Heart left ventricle (tissue), 16 donors: ENCODE measurements around the gene CCDC170. TPM values are rescaled to one million over a fixed set of nuclear protein-coding genes. Genes with fewer than 3 reads are reported as not detected.

Experiments used
- ATAC-seq, 4 donors: fragments of 200-7000 bp; cut with Tn5 transposase; one replicate each; pipeline ENCODE4 v1.9.1; 2020 to 2022; ENCODE audit warnings: moderate library complexity in 4 of 4, mild to moderate bottlenecking in 3 of 4, moderate number of reproducible peaks in 1 of 4
- DNase-seq, 5 donors: peaks; one replicate each; pipeline ENCODE4 v3.0.0-alpha.2; 2020
- H3K27ac ChIP-seq, 12 donors: fragments of 200-600 bp; sonication (generic) in 4 of 12; one replicate each; pipeline versions ENCODE4 v1.5.0 to v1.8.0; 2016 to 2022; ENCODE audit warnings: mild to moderate bottlenecking in 2 of 12
- H3K27me3 ChIP-seq, 9 donors: fragments of 200-600 bp; sonication (generic) in 2 of 9; one replicate each; pipeline versions ENCODE4 v1.5.1 to v1.8.0; 2016 to 2022; ENCODE audit warnings: mild to moderate bottlenecking in 3 of 9
- H3K36me3 ChIP-seq, 9 donors: fragments of 200-600 bp; sonication (generic) in 2 of 9; one replicate each; pipeline versions ENCODE4 v1.5.0 to v1.8.0; 2018 to 2022; ENCODE audit warnings: mild to moderate bottlenecking in 2 of 9
- H3K4me1 ChIP-seq, 12 donors: fragments of 200-600 bp; sonication (generic) in 4 of 12; one replicate each; pipeline versions ENCODE4 v1.5.0 to v1.8.0; 2016 to 2022; ENCODE audit warnings: mild to moderate bottlenecking in 3 of 12
- H3K4me3 ChIP-seq, 12 donors: fragments of 200-600 bp; sonication (generic) in 4 of 12; one replicate each; pipeline versions ENCODE4 v1.5.0 to v1.8.0; 2017 to 2022; ENCODE audit warnings: mild to moderate bottlenecking in 9 of 12, moderate library complexity in 4 of 12
- H3K9me3 ChIP-seq, 12 donors: fragments of 200-600 bp; sonication (generic) in 4 of 12; one replicate each; pipeline versions ENCODE4 v1.5.0 to v1.8.0; 2016 to 2022; ENCODE audit warnings: mild to moderate bottlenecking in 1 of 12
- CTCF ChIP-seq, 12 donors: fragments of 200-600 bp; sonication (generic) in 4 of 12; IDR thresholded peaks; one replicate each; pipeline versions ENCODE4 v1.5.0 to v1.8.0; 2018 to 2022; ENCODE audit warnings: antibody characterized with exemption in 12 of 12, mild to moderate bottlenecking in 5 of 12
- POLR2A ChIP-seq, 2 donors: fragments of 450-650 bp; IDR thresholded peaks; one replicate each; pipeline ENCODE4 v1.6.1; 2017; ENCODE audit warnings: antibody characterized with exemption in 2 of 2, mild to moderate bottlenecking in 2 of 2, moderate library complexity in 2 of 2
- WGBS, 4 donors: extraction: QIAGEN DNeasy Blood & Tissue Kit in 2 of 4; methylation state at CpG; one replicate each; pipeline versions ENCODE4 v1.1.5 to v1.1.7; 2013 to 2018; 5-methylcytosine and 5-hydroxymethylcytosine counted together
- intact Hi-C, 10 donors: fragments of 100-400 bp; cut with DNase I; formaldehyde crosslinking; loops; one replicate each; pipeline versions ENCODE4 v1.11.1 to v1.14.2; 2022
- polyA plus RNA-seq, 2 donors: library from polyadenylated mRNA; stranded (reverse); fragments of 200-250 nt; gene quantifications; one replicate each; pipeline ENCODE4 v1.2.3, GENCODE V29; 2013
- total RNA-seq, 9 donors: library from RNA; depleted of rRNA in 2 of 9; stranded (reverse); fragments of >200 nt in 2 of 9; fragmentation: NEBNext Ultra II Directional in 3 of 9; extraction: Animal tissue kit (Norgen Biotek cat#: 25700) in 3 of 9; gene quantifications; one replicate each; pipeline versions ENCODE4 v1.1.0 to v1.2.4, GENCODE V29; 2016 to 2023
- donor health status: ischemic (EF 13 %, LVEDD 7.1; RV severe dilation, severe dysfunction).
- donor health status: healthy with polysubstance abuse.
- donor health status: DM: no; HTN: yes; CAD: no.
- donor health status: DM: no; HTN: no; CAD: no.
- donor health status: ischemic (EF 25% LVEDD 6.9; RV normal size, moderate dysfunction).
- donor health status: ischemic (EF 25% LVEDD 5.7; RV mildly dilated, moderate dysfunction).
- donor health status: healthy.
- donor health status: DM: yes; HTN: yes; CAD: no.
- donor health status: ischemic (EF 35%, LVEDD 5.7; RV mildly dilated, moderate dysfunction).
- donor health status: nonischemic (EF 11% LVEDD 7.7; RV severe dilation, severe dysfunction).
- donor health status: DM: yes; HTN: yes; CAD: no.
- donor health status: PGD.
- donor health status: ischemic (EF 29% LVEDD 5.4; RV normal size, mild dysfunction).
- donor health status: nonischemic (EF 23%, LVEDD 6.1; RV moderate dilation, normal function).

The CCDC170 gene
- total and polyA plus RNA-seq, 11 donors = 0.07 to 4.4 (median 0.31) TPM

- no peaks in the 10 kb centered on the region for H3K4me1 ChIP-seq
- ATAC-seq (no peak), DNase-seq (no peak)
- intact Hi-C loops = no loop called here
- H3K9me3 ChIP-seq = peaks cover 0 to 15% (median 1%) of the 10 kb centered on the region in 12 donors
- H3K27me3 ChIP-seq = no peaks in the 10 kb centered on the region
- TF ChIP-seq POLR2A (IDR thresholded peaks at IDR 0.05) (no peak), CTCF (IDR thresholded peaks at IDR 0.05) (no peak)
- WGBS, 4 donors = 77 to 85% (median 84%) methylated on average over 13 of the region's 13 CpGs
- no peak overlapping the region for H3K27ac ChIP-seq
- H3K4me3 ChIP-seq = no peak overlapping the region
- H3K36me3 ChIP-seq = no peaks in the 10 kb centered on the region
Observed at GRCh38 chr6:151546941-151547659, 53.3 kb downstream of the CCDC170 start.

GRCh38 chr6:151548201-151548600, 54.4 kb downstream of the CCDC170 start:
- H3K27me3 ChIP-seq = no peaks in the 10 kb centered on the region
- TF ChIP-seq POLR2A (IDR thresholded peaks at IDR 0.05) = no peak
- TF ChIP-seq CTCF (IDR thresholded peaks at IDR 0.05) = peak in 4 of 12 donors; percentile 9 to 19 (median 14)
- H3K4me1 ChIP-seq = peaks cover 0 to 5% (median 0%) of the 10 kb centered on the region in 12 donors
- no peak overlapping the region for H3K27ac ChIP-seq
- WGBS, 4 donors = 77 to 86% (median 81%) methylated on average over 5 of the region's 5 CpGs
- no peak for ATAC-seq
- H3K9me3 ChIP-seq = peaks cover 0 to 15% (median 1%) of the 10 kb centered on the region in 12 donors
- intact Hi-C loops = no loop called here
- no peak overlapping the region for H3K4me3 ChIP-seq
- no peaks in the 10 kb centered on the region for H3K36me3 ChIP-seq
- no peak for DNase-seq

GRCh38 chr6:151549790-151550189, 56.0 kb downstream of the CCDC170 start:
- H3K27ac ChIP-seq = no peak overlapping the region
- peaks cover 0 to 15% (median 1%) of the 10 kb centered on the region in 12 donors for H3K9me3 ChIP-seq
- no peak for ATAC-seq
- WGBS, 4 donors = 63 to 81% (median 73%) methylated on average over 1 of the region's 1 CpG
- intact Hi-C loops = no loop called here
- H3K4me1 ChIP-seq = peaks cover 0 to 15% (median 0%) of the 10 kb centered on the region in 12 donors
- H3K4me3 ChIP-seq = no peak overlapping the region
- DNase-seq = no peak
- no peaks in the 10 kb centered on the region for H3K36me3 ChIP-seq
- TF ChIP-seq POLR2A (IDR thresholded peaks at IDR 0.05) = no peak
- H3K27me3 ChIP-seq = no peaks in the 10 kb centered on the region

GRCh38 chr6:151550618-151551017, 56.8 kb downstream of the CCDC170 start:
- DNase-seq (no peak), ATAC-seq (no peak)
- H3K27me3 ChIP-seq = no peaks in the 10 kb centered on the region
- peaks cover 0 to 15% (median 1%) of the 10 kb centered on the region in 12 donors for H3K9me3 ChIP-seq
- H3K4me1 ChIP-seq = peaks cover 0 to 15% (median 0%) of the 10 kb centered on the region in 12 donors
- TF ChIP-seq POLR2A (IDR thresholded peaks at IDR 0.05) (no peak), CTCF (IDR thresholded peaks at IDR 0.05) (no peak)
- WGBS, 4 donors = 86 to 93% (median 91%) methylated on average over 3 of the region's 3 CpGs
- no peaks in the 10 kb centered on the region for H3K36me3 ChIP-seq
- H3K4me3 ChIP-seq = no peak overlapping the region
- no peak overlapping the region for H3K27ac ChIP-seq
- intact Hi-C loops = no loop called here
